ENCODE data around the gene GLTP. TPM values are rescaled to one million over a fixed set of nuclear protein-coding genes. Genes with fewer than 3 reads are reported as not detected.
"Not testable (repeated sequence)": the region's sequence is repeated elsewhere in the genome, so short reads cannot be mapped to it uniquely, and the experiment has no call there.

Gene GLTP
- total and polyA plus RNA-seq, 3 experiments from 2014 or later: 39.3 to 67.4 (median 42.7) TPM

DNA sequence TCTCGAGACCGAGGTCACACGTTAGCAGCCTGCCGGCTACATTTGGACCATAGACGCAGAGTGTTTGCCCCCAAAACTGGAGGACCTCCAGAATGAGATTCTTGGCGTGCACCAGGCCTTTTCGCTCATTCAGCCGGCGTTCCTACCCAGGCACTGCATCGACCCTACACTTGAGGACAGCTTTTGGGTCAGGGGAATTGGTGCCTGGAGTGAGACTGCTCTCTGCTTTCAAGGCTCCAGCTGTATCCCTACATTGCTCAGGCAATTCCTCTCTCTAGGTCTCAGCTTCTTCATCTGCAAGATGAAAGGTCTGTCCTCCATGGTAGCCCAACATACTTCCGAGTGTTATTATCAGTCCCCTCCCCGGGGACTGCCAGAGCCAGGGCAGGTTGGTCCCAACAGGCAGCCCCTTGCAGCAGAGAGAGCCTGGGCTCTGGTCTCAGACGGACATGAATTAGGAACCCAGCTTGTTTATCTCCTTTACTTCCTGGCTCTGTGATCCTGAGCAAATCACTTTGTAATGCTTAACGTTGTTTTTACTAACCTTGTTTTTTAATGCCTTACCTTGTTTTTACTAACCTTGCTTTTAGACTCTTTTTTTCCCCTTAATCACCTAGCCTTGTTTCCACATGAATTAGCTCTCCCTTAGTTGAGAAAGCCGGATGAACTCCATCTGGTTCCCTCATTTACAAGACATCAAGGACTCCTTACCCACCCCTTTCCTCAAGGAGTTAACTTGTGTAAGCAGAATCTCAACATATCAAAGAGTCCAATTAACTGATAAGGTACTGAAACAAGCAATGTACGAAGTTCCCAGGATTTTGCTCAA lies 20.6 kb upstream of the GLTP start:
- Histone ChIP-seq H3K27me3 (ENCODE audit: insufficient read depth, low read length, poor library complexity, severe bottlenecking) (no peaks in the 10 kb centered on the region), H3K9me3 (ENCODE audit: low read length) (no peaks in the 10 kb centered on the region), H3K4me3 (ENCODE audit: low read length) (peak overlapping the region; percentile 85), H3K27ac (ENCODE audit: low read depth, low read length) (peak overlapping the region; percentile 66), H3K4me1 (ENCODE audit: insufficient read depth, low read length) (peaks cover 23% of the 10 kb centered on the region), H3K36me3 (ENCODE audit: insufficient read depth, low read length) (peaks cover 16% of the 10 kb centered on the region)
- ChIA-PET POLR2A (interaction anchor here (0.5 to 1.5 kb wide), 4 partner anchors 12 to 99 kb away, joined by 3 to 6 read pairs (median 4); partner anchors contain the start of gene ANKRD13A), CTCF (interaction anchor here (0.9 to 1.9 kb wide), 8 partner anchors 12 to 115 kb away, joined by 3 to 8 read pairs (median 4); no protein-coding TSS in a partner anchor)
- no peak for DNase-seq
- Mint-ChIP-seq H3K27me3 (peaks cover 0 to 2% of the 10 kb centered on the region in 2 donors), H3K27ac (peak overlapping the region; percentile 74 to 98 (median 94)), H3K4me3 (peak overlapping the region; percentile 89 to 100 (median 97)), H3K9me3 (peaks cover 0 to 2% (median 0%) of the 10 kb centered on the region in 5 donors), H3K36me3 (peaks cover 6 to 41% (median 15%) of the 10 kb centered on the region in 3 donors), H3K4me1 (peaks cover 24 to 34% (median 26%) of the 10 kb centered on the region in 3 donors)

DNA sequence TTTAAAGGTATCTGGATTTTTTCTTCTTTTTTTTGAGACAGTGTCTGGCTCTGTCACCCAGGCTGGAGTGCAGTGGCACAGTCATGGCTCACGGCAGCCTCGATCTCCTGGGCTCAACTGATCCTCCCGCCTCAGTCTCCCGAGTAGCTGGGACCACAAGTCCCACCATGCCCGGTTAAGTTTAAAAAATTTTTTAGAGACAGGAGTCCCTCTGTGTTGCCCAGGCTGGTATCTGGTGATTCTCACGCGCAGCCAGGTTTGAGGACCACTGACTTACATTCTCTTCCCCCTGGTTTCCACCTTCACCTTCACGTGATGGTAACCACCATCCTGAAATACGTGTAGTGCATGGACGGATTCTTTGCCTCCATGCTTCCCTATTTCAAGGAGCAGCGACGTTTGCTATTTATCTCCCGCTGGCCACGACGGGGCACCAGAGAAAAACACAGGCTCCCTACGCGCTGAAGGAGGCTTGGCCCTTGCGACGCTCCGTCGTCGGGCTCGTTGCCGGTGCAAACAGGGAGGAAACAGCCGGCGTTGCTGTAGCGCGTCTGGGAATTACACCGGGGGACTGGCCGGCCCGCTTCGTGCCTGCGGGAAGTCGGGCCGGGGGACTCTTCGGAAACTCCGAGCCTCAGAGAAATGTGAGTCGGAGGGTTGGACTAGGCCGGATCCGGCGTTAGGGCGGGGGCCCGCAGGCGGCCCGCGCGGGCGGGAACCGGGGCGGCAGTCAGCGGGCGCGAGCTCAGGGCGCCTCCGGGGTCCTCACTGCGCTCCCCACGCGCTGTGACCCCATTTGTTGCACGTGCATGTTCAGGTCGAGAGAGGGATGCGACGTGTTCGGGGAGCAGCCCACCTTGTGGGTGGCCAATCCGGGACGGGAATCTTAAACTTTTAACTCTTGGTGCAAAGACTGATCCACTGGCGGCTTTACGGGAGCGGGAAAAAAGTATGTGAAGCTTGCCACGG lies 19.7 kb upstream of the GLTP start, which contains the start of gene TCHP:
Gene TCHP, plus strand, starts transcription at position 492 of the 969 bp plus-strand sequence. CDS start 2,753 bp downstream, outside the sequence.
- CTCF ChIA-PET: interaction anchor here (0.6 to 1.9 kb wide), 8 partner anchors 11 to 116 kb away, joined by 3 to 8 read pairs (median 4); no protein-coding TSS in a partner anchor
- Mint-ChIP-seq H3K4me1 (peaks cover 24 to 34% (median 26%) of the 10 kb centered on the region in 3 donors), H3K36me3 (peaks cover 5 to 32% (median 12%) of the 10 kb centered on the region in 3 donors), H3K27ac (peak within 1 kb of the TSS; percentile 74 to 100 (median 97)), H3K4me3 (peak within 1 kb of the TSS; percentile 89 to 100 (median 97)), H3K27me3 (peaks cover 0 to 2% of the 10 kb centered on the region in 2 donors), H3K9me3 (peaks cover 0 to 2% (median 0%) of the 10 kb centered on the region in 5 donors)
- peaks cover 23% of the 10 kb centered on the region for H3K4me1 ChIP-seq (ENCODE audit: insufficient read depth, low read length)
- peak within 1 kb of the TSS; percentile 85 for H3K4me3 ChIP-seq (ENCODE audit: low read length)
- peak within 1 kb of the TSS; percentile 66 for H3K27ac ChIP-seq (ENCODE audit: low read depth, low read length)
- peak; percentile 50 to 84 (median 72) for DNase-seq
- H3K27me3 ChIP-seq (ENCODE audit: insufficient read depth, low read length, poor library complexity, severe bottlenecking): no peaks in the 10 kb centered on the region
- POLR2A ChIA-PET: interaction anchor here (0.5 to 1.5 kb wide), 4 partner anchors 12 to 99 kb away, joined by 3 to 6 read pairs (median 4); partner anchors contain the start of gene ANKRD13A
- H3K9me3 ChIP-seq (ENCODE audit: low read length): no peaks in the 10 kb centered on the region
- peaks cover 14% of the 10 kb centered on the region for H3K36me3 ChIP-seq (ENCODE audit: insufficient read depth, low read length)

DNA sequence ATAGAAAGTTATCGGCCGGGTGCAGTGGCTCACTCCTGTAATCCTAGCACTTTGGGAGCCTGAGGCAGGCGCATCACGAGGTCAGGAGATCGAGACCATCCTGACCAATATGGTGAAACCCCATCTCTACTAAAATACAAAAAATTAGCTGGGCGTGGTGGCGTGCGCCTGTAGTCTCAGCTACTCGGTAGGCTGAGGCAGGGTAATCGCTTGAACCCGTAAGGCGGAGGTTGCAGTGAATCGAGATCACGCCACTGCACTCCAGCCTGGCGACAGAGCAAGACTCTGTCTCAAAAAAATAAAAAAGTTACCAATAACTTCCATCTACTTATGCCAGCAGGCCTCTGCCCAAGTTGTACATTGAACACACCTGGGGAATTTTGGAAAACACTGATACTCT lies 19.0 kb upstream of the GLTP start:
- Histone ChIP-seq H3K4me1 (ENCODE audit: insufficient read depth, low read length) (peaks cover 23% of the 10 kb centered on the region), H3K27ac (ENCODE audit: low read depth, low read length) (peak overlapping the region; percentile 66), H3K4me3 (ENCODE audit: low read length) (peak overlapping the region; percentile 85)
- DNase-seq; H3K27me3 ChIP-seq (ENCODE audit: insufficient read depth, low read length, poor library complexity, severe bottlenecking); H3K27me3 Mint-ChIP-seq; H3K36me3 ChIP-seq (ENCODE audit: insufficient read depth, low read length); H3K9me3 Mint-ChIP-seq; H3K9me3 ChIP-seq (ENCODE audit: low read length): not testable (repeated sequence)
- ChIA-PET CTCF (interaction anchor here (0.6 to 1.1 kb wide), 2 partner anchors 35 to 44 kb away, joined by 3 to 4 read pairs; no protein-coding TSS in a partner anchor), POLR2A (interaction anchor here (1.3 kb wide), 1 partner anchor 11 kb away, joined by 5 read pairs; no protein-coding TSS in a partner anchor)
- peak overlapping the region; percentile 89 to 100 (median 97) for H3K4me3 Mint-ChIP-seq
- peaks cover 24 to 34% (median 26%) of the 10 kb centered on the region in 3 donors for H3K4me1 Mint-ChIP-seq
- H3K27ac Mint-ChIP-seq: peak overlapping the region in 7 of 8 donors; percentile 74 to 100 (median 97)
- H3K36me3 Mint-ChIP-seq: peaks cover 2 to 25% (median 5%) of the 10 kb centered on the region in 3 donors

DNA sequence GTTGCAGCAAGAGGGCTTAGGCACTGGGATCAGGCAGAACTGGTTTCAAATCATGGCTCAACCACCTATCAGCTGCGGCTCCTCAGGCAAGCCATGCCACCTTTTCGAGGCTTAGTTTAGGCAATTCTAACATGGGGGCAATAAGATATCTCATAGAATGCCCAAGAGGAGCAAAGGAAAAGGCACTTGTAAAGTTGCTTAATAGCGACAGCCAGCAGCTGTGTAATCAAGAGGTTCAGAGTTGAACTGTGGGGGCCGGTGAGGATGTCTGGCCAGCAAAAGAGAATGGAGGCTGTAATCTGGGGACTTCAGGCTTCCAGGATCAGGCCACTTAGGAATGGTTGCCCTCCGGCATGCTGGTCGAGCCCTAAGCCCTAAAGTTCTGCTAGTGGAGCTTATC lies 16.7 kb upstream of the GLTP start:
- Mint-ChIP-seq H3K27me3 (peaks cover 0 to 2% of the 10 kb centered on the region in 2 donors), H3K36me3 (peaks cover 0 to 12% (median 0%) of the 10 kb centered on the region in 3 donors), H3K4me1 (peaks cover 36 to 48% (median 40%) of the 10 kb centered on the region in 3 donors), H3K9me3 (peaks cover 0 to 2% (median 0%) of the 10 kb centered on the region in 5 donors), H3K4me3 (peak overlapping the region in 3 of 7 donors; percentile 12 to 41 (median 30)), H3K27ac (peak overlapping the region in 1 of 8 donors; percentile 40)
- CTCF ChIA-PET: interaction anchor here (1.1 kb wide), 1 partner anchor 9 kb away, joined by 4 read pairs; no protein-coding TSS in a partner anchor
- Histone ChIP-seq H3K9me3 (ENCODE audit: low read length) (no peaks in the 10 kb centered on the region), H3K4me3 (ENCODE audit: low read length) (no peak overlapping the region), H3K27ac (ENCODE audit: low read depth, low read length) (no peak overlapping the region), H3K36me3 (ENCODE audit: insufficient read depth, low read length) (no peaks in the 10 kb centered on the region), H3K4me1 (ENCODE audit: insufficient read depth, low read length) (peaks cover 35% of the 10 kb centered on the region), H3K27me3 (ENCODE audit: insufficient read depth, low read length, poor library complexity, severe bottlenecking) (no peaks in the 10 kb centered on the region)
- POLR2A ChIA-PET: no interaction called here
- no peak for DNase-seq

DNA sequence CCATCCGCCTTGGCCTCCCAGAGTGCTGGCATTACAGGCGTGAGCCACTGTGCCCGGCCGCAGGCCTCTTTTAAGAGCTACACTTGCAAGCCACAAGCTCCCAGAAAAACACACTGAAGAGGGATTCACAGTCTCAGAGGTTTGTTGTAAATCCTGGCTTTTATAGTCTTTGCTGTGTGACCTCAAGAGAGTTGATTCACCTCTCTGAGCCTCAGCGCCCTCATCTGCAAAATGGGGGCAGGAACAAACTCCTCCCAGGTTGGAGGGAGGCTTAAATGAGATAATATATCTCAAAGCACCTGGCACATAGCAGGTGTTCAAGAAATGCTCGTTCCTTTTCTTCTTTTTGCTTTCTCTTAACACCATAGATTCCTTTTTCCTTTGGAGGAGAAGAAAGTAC lies 15.8 kb upstream of the GLTP start:
- H3K36me3 Mint-ChIP-seq: peaks cover 0 to 11% (median 0%) of the 10 kb centered on the region in 3 donors
- Histone ChIP-seq H3K27ac (ENCODE audit: low read depth, low read length) (no peak overlapping the region), H3K27me3 (ENCODE audit: insufficient read depth, low read length, poor library complexity, severe bottlenecking) (no peaks in the 10 kb centered on the region), H3K4me1 (ENCODE audit: insufficient read depth, low read length) (peaks cover 27% of the 10 kb centered on the region), H3K36me3 (ENCODE audit: insufficient read depth, low read length) (no peaks in the 10 kb centered on the region), H3K9me3 (ENCODE audit: low read length) (no peaks in the 10 kb centered on the region), H3K4me3 (ENCODE audit: low read length) (no peak overlapping the region)
- DNase-seq: no peak
- ChIA-PET POLR2A (no interaction called here), CTCF (no interaction called here)
- peak overlapping the region in 2 of 8 donors; percentile 33 to 82 for H3K27ac Mint-ChIP-seq
- H3K27me3 Mint-ChIP-seq: peaks cover 0 to 2% of the 10 kb centered on the region in 2 donors
- H3K4me3 Mint-ChIP-seq: no peak overlapping the region
- H3K9me3 Mint-ChIP-seq: peaks cover 0 to 2% (median 0%) of the 10 kb centered on the region in 5 donors
- H3K4me1 Mint-ChIP-seq: peaks cover 29 to 41% (median 33%) of the 10 kb centered on the region in 3 donors

DNA sequence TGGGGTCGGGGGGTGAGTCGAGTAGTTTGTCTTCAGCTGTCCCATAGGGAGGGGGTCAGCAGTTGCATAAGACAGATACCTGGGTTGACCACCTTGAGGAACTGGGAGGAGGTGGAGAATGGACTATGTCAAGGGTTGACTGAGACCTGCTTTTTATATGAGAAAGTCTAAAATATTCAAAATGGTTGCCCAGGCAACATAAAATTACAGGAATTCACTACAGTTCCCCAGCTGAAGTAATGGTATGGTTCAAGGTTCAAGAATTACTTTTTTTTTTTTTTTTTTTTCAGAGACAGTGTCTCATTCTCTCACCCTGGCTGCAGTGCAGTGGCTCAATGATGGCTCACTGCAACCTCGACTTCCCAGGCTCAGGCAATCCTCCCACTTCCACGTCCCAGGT lies 14.6 kb upstream of the GLTP start:
- ChIA-PET CTCF (no interaction called here), POLR2A (no interaction called here)
- peaks cover 26% of the 10 kb centered on the region for H3K4me1 ChIP-seq (ENCODE audit: insufficient read depth, low read length)
- Mint-ChIP-seq H3K27me3 (no peaks in the 10 kb centered on the region), H3K27ac (peak overlapping the region in 3 of 8 donors; percentile 44 to 71 (median 63)), H3K36me3 (peaks cover 0 to under 1% (median 0%) of the 10 kb centered on the region in 3 donors), H3K9me3 (no peaks in the 10 kb centered on the region), H3K4me3 (peak overlapping the region in 1 of 7 donors; percentile 23), H3K4me1 (peaks cover 24 to 32% (median 28%) of the 10 kb centered on the region in 3 donors)
- H3K9me3 ChIP-seq (ENCODE audit: low read length): no peaks in the 10 kb centered on the region
- H3K27ac ChIP-seq (ENCODE audit: low read depth, low read length): no peak overlapping the region
- no peaks in the 10 kb centered on the region for H3K36me3 ChIP-seq (ENCODE audit: insufficient read depth, low read length)
- DNase-seq: no peak
- no peaks in the 10 kb centered on the region for H3K27me3 ChIP-seq (ENCODE audit: insufficient read depth, low read length, poor library complexity, severe bottlenecking)
- H3K4me3 ChIP-seq (ENCODE audit: low read length): no peak overlapping the region

All from CD8-positive, alpha-beta memory T cell (primary cell).